OCI-LY7 (cell line): ENCODE results near the gene CARD11.

Experiments used
- CTCF ChIP-seq: fragments of 200-600 bp; sonication (generic); conservative IDR thresholded peaks from 2 replicates; pipeline ENCODE4 v1.5.1; 2014; ENCODE audit warnings: mild to moderate bottlenecking, antibody characterized with exemption, low read length, moderate library complexity, mixed read lengths
- EZH2phosphoT487 ChIP-seq: fragments of 200-600 bp; sonication (generic); IDR thresholded peaks from 2 replicates; pipeline ENCODE4 v1.6.1; 2018; ENCODE audit warnings: low read depth, borderline replicate concordance, mild to moderate bottlenecking, mixed run types, antibody characterized with exemption, low read length, moderate library complexity, mixed read lengths

- TF ChIP-seq CTCF (no peak), EZH2phosphoT487 (no peak)
Measured at GRCh38 chr7:2939193-2939885, 104.3 kb downstream of the CARD11 start.
